Esophagus squamous epithelium (tissue), 5 donors: ENCODE measurements around the gene ALPP. TPM values are rescaled to one million over a fixed set of nuclear protein-coding genes. Genes with fewer than 3 reads are reported as not detected.

Experiments
- DNase-seq: peaks from one replicate; lab custom pipeline; 2025; lab: John Stamatoyannopoulos, UW
- H3K27ac ChIP-seq, 4 donors: fragments of 200-600 bp; sonication (generic); one replicate each; pipeline ENCODE4 v1.5.1; 2016 to 2019; ENCODE audit warnings: mild to moderate bottlenecking in 1 of 4
- H3K27me3 ChIP-seq, 4 donors: fragments of 200-600 bp; sonication (generic); 1 replicate in 3 of 4; 2 replicates in 1 of 4; pipeline versions ENCODE4 v1.5.1 to v1.6.0; 2017 to 2021; ENCODE audit warnings: antibody characterized with exemption in 1 of 4
- H3K36me3 ChIP-seq, 3 donors: fragments of 200-600 bp; sonication (generic); one replicate each; pipeline ENCODE4 v1.5.1; 2016 to 2019
- H3K4me1 ChIP-seq, 3 donors: fragments of 200-600 bp; sonication (generic); one replicate each; pipeline ENCODE4 v1.5.1; 2017 to 2019
- H3K4me3 ChIP-seq, 4 donors: fragments of 200-600 bp; sonication (generic); 1 replicate in 3 of 4; 2 replicates in 1 of 4; pipeline ENCODE4 v1.5.1; 2016 to 2019; ENCODE audit warnings: mild to moderate bottlenecking in 2 of 4, moderate library complexity in 1 of 4
- H3K9me3 ChIP-seq, 3 donors: fragments of 200-600 bp; sonication (generic); one replicate each; pipeline ENCODE4 v1.5.1; 2016 to 2019
- POLR2A ChIP-seq, 4 donors: fragments of 450-650 bp; IDR thresholded peaks; one replicate each; pipeline ENCODE4 v1.6.1; 2017; ENCODE audit warnings: antibody characterized with exemption in 4 of 4, mild to moderate bottlenecking in 4 of 4, moderate library complexity in 3 of 4
- WGBS, 2 donors: methylation state at CpG; one replicate each; pipeline ENCODE4 v1.1.5; 2018; 5-methylcytosine and 5-hydroxymethylcytosine counted together
- intact Hi-C: fragments of 100-400 bp; cut with DNase I; formaldehyde crosslinking; loops from one replicate; pipeline ENCODE4 v1.15.0; 2022
- total RNA-seq, 4 donors: library from RNA; depleted of rRNA; stranded (reverse); fragments of >200 nt; gene quantifications; one replicate each; pipeline ENCODE4 v1.1.0, GENCODE V29; 2016
- TF ChIP-seq, protein P1 (sequence below), 6 experiments: fragments of 450-650 bp in 4 of 6; fragments of 200-600 bp in 2 of 6; sonication (generic) in 2 of 6; IDR thresholded peaks; one replicate each; pipeline ENCODE4 v1.5.1; 2016 to 2019; ENCODE audit warnings: antibody characterized with exemption in 6 of 6, mild to moderate bottlenecking in 4 of 6, moderate library complexity in 4 of 6
- donor health status: DM: yes; HTN: yes; CAD: no.

The ALPP gene
- total RNA-seq, 4 donors from 2014 or later = not detected

DNA sequence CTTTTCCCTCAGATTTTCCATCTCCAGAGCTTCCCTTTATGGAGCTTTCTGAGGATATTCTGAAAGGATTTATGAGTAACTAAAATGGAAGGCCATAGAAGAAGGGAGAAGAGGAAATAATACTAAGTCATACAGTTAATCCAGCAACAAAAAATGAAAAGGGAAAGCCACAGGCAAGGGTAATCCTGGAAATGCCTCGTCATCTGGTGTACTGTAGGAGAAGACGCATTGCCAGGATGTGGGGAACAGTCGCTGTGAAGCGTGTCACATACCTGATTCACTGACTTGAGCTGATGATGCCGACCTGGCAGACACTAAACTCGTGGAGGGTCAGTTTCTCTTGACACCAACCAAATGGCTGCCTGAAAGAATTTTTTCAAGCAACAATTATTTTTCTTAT, 34.7 kb upstream of the ALPP start:
- no peak for TF ChIP-seq POLR2A (IDR thresholded peaks at IDR 0.05)
- TF ChIP-seq, protein P1, sequence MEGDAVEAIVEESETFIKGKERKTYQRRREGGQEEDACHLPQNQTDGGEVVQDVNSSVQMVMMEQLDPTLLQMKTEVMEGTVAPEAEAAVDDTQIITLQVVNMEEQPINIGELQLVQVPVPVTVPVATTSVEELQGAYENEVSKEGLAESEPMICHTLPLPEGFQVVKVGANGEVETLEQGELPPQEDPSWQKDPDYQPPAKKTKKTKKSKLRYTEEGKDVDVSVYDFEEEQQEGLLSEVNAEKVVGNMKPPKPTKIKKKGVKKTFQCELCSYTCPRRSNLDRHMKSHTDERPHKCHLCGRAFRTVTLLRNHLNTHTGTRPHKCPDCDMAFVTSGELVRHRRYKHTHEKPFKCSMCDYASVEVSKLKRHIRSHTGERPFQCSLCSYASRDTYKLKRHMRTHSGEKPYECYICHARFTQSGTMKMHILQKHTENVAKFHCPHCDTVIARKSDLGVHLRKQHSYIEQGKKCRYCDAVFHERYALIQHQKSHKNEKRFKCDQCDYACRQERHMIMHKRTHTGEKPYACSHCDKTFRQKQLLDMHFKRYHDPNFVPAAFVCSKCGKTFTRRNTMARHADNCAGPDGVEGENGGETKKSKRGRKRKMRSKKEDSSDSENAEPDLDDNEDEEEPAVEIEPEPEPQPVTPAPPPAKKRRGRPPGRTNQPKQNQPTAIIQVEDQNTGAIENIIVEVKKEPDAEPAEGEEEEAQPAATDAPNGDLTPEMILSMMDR (IDR thresholded peaks at IDR 0.05) = no peak
- peaks cover 0 to 2% (median 0%) of the 10 kb centered on the region in 4 donors for H3K27me3 ChIP-seq
- no peaks in the 10 kb centered on the region for H3K9me3 ChIP-seq
- intact Hi-C loops = no loop called here
- H3K4me1 ChIP-seq = peaks cover 0 to 2% (median 0%) of the 10 kb centered on the region in 3 donors
- no peaks in the 10 kb centered on the region for H3K36me3 ChIP-seq
- no peak for DNase-seq
- 38 to 42% methylated on average over 6 of the region's 6 CpGs for WGBS, 2 donors
- H3K27ac ChIP-seq = no peak overlapping the region
- H3K4me3 ChIP-seq = no peak overlapping the region

DNA sequence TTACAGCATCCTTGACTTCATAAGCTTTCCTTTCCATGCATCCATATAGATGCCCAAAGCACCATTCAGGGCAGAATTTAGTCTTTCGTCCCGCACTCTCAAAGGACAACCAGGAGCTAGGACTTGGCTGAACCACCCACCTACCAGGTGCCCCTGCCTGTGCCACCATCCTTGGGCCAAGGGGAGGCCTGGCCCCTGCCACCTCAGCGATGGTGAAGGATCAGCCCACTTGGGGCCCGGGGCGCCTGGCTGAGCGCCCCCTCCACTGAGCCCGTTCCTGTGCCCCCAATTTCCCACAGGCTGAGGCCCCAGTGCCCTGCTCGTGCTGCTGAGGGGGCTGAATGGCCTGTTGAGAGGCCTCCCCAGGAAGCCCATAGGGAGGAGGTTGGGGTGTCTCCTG, 33.3 kb upstream of the ALPP start:
- WGBS, 2 donors = 83 to 89% methylated on average over 2 of the region's 8 CpGs
- Histone ChIP-seq H3K27me3 (peaks cover 0 to 16% (median 0%) of the 10 kb centered on the region in 4 donors), H3K27ac (no peak overlapping the region), H3K4me3 (no peak overlapping the region), H3K4me1 (peaks cover 0 to 9% (median 4%) of the 10 kb centered on the region in 3 donors), H3K9me3 (no peaks in the 10 kb centered on the region), H3K36me3 (no peaks in the 10 kb centered on the region)
- intact Hi-C loops = no loop called here
- no peak for DNase-seq
- TF ChIP-seq, protein P1 (IDR thresholded peaks at IDR 0.05) = no peak
- no peak for TF ChIP-seq POLR2A (IDR thresholded peaks at IDR 0.05)

DNA sequence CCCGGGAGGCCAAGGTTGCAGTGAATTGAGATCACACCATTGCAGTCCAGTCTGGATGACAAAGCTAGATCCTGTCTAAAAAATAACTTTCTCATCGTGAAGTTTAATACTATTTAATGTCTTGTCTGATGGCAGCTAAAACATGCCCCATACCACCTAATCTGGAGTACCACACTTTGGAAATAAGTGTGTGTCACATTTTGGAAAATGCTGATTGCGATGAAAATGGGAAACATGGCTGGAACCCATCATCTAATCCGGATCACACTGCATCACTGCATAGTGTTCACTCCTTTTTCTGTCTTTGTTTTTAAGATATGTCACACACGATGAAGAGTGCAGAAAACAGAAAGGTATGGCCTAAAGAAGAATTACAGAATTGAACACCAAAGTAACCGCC, 31.2 kb upstream of the ALPP start:
- H3K27me3 ChIP-seq = peaks cover 14 to 37% (median 19%) of the 10 kb centered on the region in 4 donors
- TF ChIP-seq POLR2A (IDR thresholded peaks at IDR 0.05) = no peak
- TF ChIP-seq, protein P1 (IDR thresholded peaks at IDR 0.05) = no peak
- peaks cover 6 to 29% (median 11%) of the 10 kb centered on the region in 3 donors for H3K4me1 ChIP-seq
- no peak overlapping the region for H3K27ac ChIP-seq
- no peak for DNase-seq
- H3K4me3 ChIP-seq = no peak overlapping the region
- H3K9me3 ChIP-seq = no peaks in the 10 kb centered on the region
- 85 to 87% methylated on average over 6 of the region's 6 CpGs for WGBS, 2 donors
- H3K36me3 ChIP-seq = no peaks in the 10 kb centered on the region
- intact Hi-C loops = no loop called here

- no peak overlapping the region for H3K4me3 ChIP-seq
- no peaks in the 10 kb centered on the region for H3K9me3 ChIP-seq
- 32% methylated on average over 6 of the region's 6 CpGs; no CpG with 5 or more reads in 1 of the 2 donors for WGBS, 2 donors
- H3K27ac ChIP-seq = no peak overlapping the region
- H3K4me1 ChIP-seq = peaks cover 6 to 31% (median 11%) of the 10 kb centered on the region in 3 donors
- H3K27me3 ChIP-seq = peaks cover 20 to 53% (median 25%) of the 10 kb centered on the region in 4 donors
- H3K36me3 ChIP-seq = no peaks in the 10 kb centered on the region
- no peak for DNase-seq
- intact Hi-C loops = no loop called here
- TF ChIP-seq, protein P1 (IDR thresholded peaks at IDR 0.05) = no peak
- TF ChIP-seq POLR2A (IDR thresholded peaks at IDR 0.05) = no peak
Observed at GRCh38 chr2:232348936-232349335, 29.6 kb upstream of the ALPP start.

DNA sequence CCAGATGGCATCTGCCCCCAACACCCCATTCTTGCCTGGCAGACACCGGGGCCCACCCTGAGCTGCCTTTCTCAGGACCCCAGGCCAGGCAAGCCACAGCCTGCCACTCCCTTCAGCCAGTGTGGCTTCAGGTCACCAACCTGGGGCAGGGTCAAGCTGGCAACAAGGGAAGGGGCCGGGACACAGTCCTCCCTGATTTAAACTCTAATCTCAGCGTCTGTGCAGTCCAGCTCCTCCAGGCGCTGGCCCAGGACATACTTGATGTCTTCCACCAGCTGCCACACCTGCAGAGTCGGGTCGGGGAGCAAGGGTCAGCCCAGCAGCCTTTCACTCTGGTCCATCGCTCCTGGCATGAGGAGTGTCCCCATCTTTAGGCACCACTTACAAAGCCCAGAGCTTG, 29.0 kb upstream of the ALPP start:
- intact Hi-C loops = no loop called here
- WGBS, 2 donors = 72% methylated on average over 6 of the region's 7 CpGs; no CpG with 5 or more reads in 1 of the 2 donors

More for the DNA sequence above, 29.0 kb upstream of the ALPP start:
- H3K4me3 ChIP-seq = no peak overlapping the region
- no peak overlapping the region for H3K27ac ChIP-seq
- H3K36me3 ChIP-seq = no peaks in the 10 kb centered on the region
- no peaks in the 10 kb centered on the region for H3K9me3 ChIP-seq
- peaks cover 6 to 31% (median 11%) of the 10 kb centered on the region in 3 donors for H3K4me1 ChIP-seq
- no peak for TF ChIP-seq POLR2A (IDR thresholded peaks at IDR 0.05)
- TF ChIP-seq, protein P1 (IDR thresholded peaks at IDR 0.05) = no peak
- peaks cover 20 to 59% (median 27%) of the 10 kb centered on the region in 4 donors for H3K27me3 ChIP-seq
- no peak for DNase-seq
